K562 (cell line): ENCODE data around the gene KLHL8. TPM values are rescaled to one million over a fixed set of nuclear protein-coding genes. Genes with fewer than 3 reads are reported as not detected.
A peak's percentile ranks its signal among the peaks of the same experiment; 100 is the strongest.

Experiments used
- ARID1B ChIP-seq: fragments of 450-650 bp; IDR thresholded peaks from 2 replicates; pipeline ENCODE4 v1.6.1; 2016; ENCODE audit warnings: antibody characterized with exemption, mild to moderate bottlenecking, inconsistent platforms
- ATF7 ChIP-seq: fragments of 450-650 bp; IDR thresholded peaks from 2 replicates; pipeline ENCODE4 v1.7.1; 2014; ENCODE audit warnings: mild to moderate bottlenecking, moderate library complexity
- BHLHE40 ChIP-seq: IDR thresholded peaks from 2 replicates; pipeline ENCODE4 v1.6.1; 2011; ENCODE audit warnings: low read length, improper control_type of control experiment
- CCAR2 ChIP-seq: fragments of 200-400 bp; formaldehyde crosslinking; IDR thresholded peaks from 2 replicates; pipeline ENCODE4 v1.6.1; 2017; ENCODE audit warnings: mild to moderate bottlenecking, low read depth, low read length
- CREB1 ChIP-seq, 2 experiments: sonication (generic) in 1 of 2; formaldehyde crosslinking in 1 of 2; IDR thresholded peaks; 2 replicates each; pipeline versions ENCODE4 v1.6.1 to v1.8.0; 2012 to 2022; ENCODE audit warnings: inconsistent platforms in 1 of 2, mild to moderate bottlenecking in 1 of 2, missing genetic modification reagents in 1 of 2, moderate library complexity in 1 of 2
- EP300 ChIP-seq: IDR thresholded peaks from 2 replicates; pipeline ENCODE4 v1.6.1; 2012; ENCODE audit warnings: low read length, improper control_type of control experiment
- ETS2 ChIP-seq: IDR thresholded peaks from 2 replicates; pipeline ENCODE4 v1.6.1; 2016; ENCODE audit warnings: borderline replicate concordance, missing genetic modification characterization, mild to moderate bottlenecking, moderate library complexity, missing compliant biosample characterization; ENCODE audit not compliant: poor library complexity, severe bottlenecking
- FOXK2 ChIP-seq, 2 experiments: fragments of 450-650 bp; IDR thresholded peaks in 1 of 2; conservative IDR thresholded peaks in 1 of 2; 2 replicates each; pipeline ENCODE4 v1.6.1; 2016; ENCODE audit warnings: low read depth in 2 of 2, mild to moderate bottlenecking in 1 of 2
- HES1 ChIP-seq: fragments of 450-650 bp; IDR thresholded peaks from 2 replicates; pipeline ENCODE4 v1.6.1; 2016; ENCODE audit warnings: low read depth, mild to moderate bottlenecking, moderate library complexity
- IRF2 ChIP-seq: sonication (generic); formaldehyde crosslinking; IDR thresholded peaks from 2 replicates; pipeline ENCODE4 v1.8.1; 2022; ENCODE audit warnings: mild to moderate bottlenecking, missing genetic modification reagents
- MBD2 ChIP-seq: sonication (generic); IDR thresholded peaks from 2 replicates; pipeline ENCODE4 v1.6.1; 2016; ENCODE audit warnings: low read depth, borderline replicate concordance
- MXI1 ChIP-seq: IDR thresholded peaks from 2 replicates; pipeline ENCODE4 v1.6.1; 2011; ENCODE audit warnings: low read depth, mild to moderate bottlenecking, improper control_type of control experiment, low read length
- NCOA4 ChIP-seq: fragments of 450-650 bp; IDR thresholded peaks from 2 replicates; pipeline ENCODE4 v1.6.1; 2018; ENCODE audit warnings: mild to moderate bottlenecking; ENCODE audit not compliant: partially characterized antibody
- RAD21 ChIP-seq, 2 experiments: fragments of 250-450 bp in 1 of 2; fragments of 450-650 bp in 1 of 2; sonication (Bioruptor Pico) in 1 of 2; formaldehyde crosslinking in 1 of 2; IDR thresholded peaks in 1 of 2; conservative IDR thresholded peaks in 1 of 2; 2 replicates each; pipeline versions ENCODE4 v1.4.0 to v1.8.0; 2020 to 2022; ENCODE audit warnings: mild to moderate bottlenecking in 2 of 2, moderate library complexity in 1 of 2
- RBM17 ChIP-seq: fragments of 200-400 bp; formaldehyde crosslinking; IDR thresholded peaks from 2 replicates; pipeline ENCODE4 v1.6.1; 2017; ENCODE audit warnings: low read depth, mild to moderate bottlenecking, low read length, borderline replicate concordance
- SMARCB1 ChIP-seq: IDR thresholded peaks from 2 replicates; pipeline ENCODE4 v1.6.1; 2011; ENCODE audit warnings: improper control_type of control experiment, low read depth; ENCODE audit not compliant: insufficient read length
- SMARCE1 ChIP-seq: fragments of 450-650 bp; IDR thresholded peaks from 2 replicates; pipeline ENCODE4 v1.7.1; 2016; ENCODE audit warnings: mild to moderate bottlenecking
- TAF15 ChIP-seq: fragments of 200-400 bp; formaldehyde crosslinking; IDR thresholded peaks from 2 replicates; pipeline ENCODE4 v1.6.1; 2017; ENCODE audit warnings: mild to moderate bottlenecking, low read depth, low read length, moderate library complexity
- TBL1XR1 ChIP-seq, 2 experiments: IDR thresholded peaks; 2 replicates each; pipeline ENCODE4 v1.6.1; 2012; ENCODE audit warnings: improper control_type of control experiment in 2 of 2, low read length in 2 of 2, mild to moderate bottlenecking in 1 of 2
- TGIF2 ChIP-seq: sonication (generic); formaldehyde crosslinking; IDR thresholded peaks from 2 replicates; pipeline ENCODE4 v1.8.1; 2022; ENCODE audit warnings: mild to moderate bottlenecking, missing genetic modification reagents, moderate library complexity
- TSC22D4 ChIP-seq: fragments of 450-650 bp; IDR thresholded peaks from 2 replicates; pipeline ENCODE4 v1.6.1; 2016; ENCODE audit warnings: missing genetic modification characterization, missing biosample characterization, control low read depth
- USF1 ChIP-seq: sonication (generic); formaldehyde crosslinking; IDR thresholded peaks from 2 replicates; pipeline ENCODE4 v1.9.0; 2022; ENCODE audit warnings: mild to moderate bottlenecking, missing genetic modification reagents
- ZBED1 ChIP-seq: IDR thresholded peaks from 2 replicates; pipeline ENCODE4 v1.6.1; 2014
- ZFP30 ChIP-seq: fragments of 250-450 bp; sonication (Bioruptor Pico); IDR thresholded peaks from 2 replicates; pipeline ENCODE4 v1.8.0; 2022; ENCODE audit warnings: moderate library complexity, mild to moderate bottlenecking, inconsistent platforms, borderline replicate concordance
- ZNF212 ChIP-seq: fragments of 450-650 bp; formaldehyde crosslinking; IDR thresholded peaks from 2 replicates; pipeline ENCODE4 v1.4.0; 2020; ENCODE audit warnings: mild to moderate bottlenecking
- ZNF280B ChIP-seq: fragments of 250-450 bp; sonication (Bioruptor Pico); IDR thresholded peaks from 2 replicates; pipeline ENCODE4 v1.5.1; 2021; ENCODE audit warnings: mild to moderate bottlenecking
- ZNF384 ChIP-seq: IDR thresholded peaks from 2 replicates; pipeline ENCODE4 v1.6.1; 2012; ENCODE audit warnings: low read depth, low read length, improper control_type of control experiment
- ZNF764 ChIP-seq: fragments of 250-450 bp; sonication (Bioruptor Pico); IDR thresholded peaks from 2 replicates; pipeline ENCODE4 v1.4.0; 2020; ENCODE audit warnings: low read depth, mild to moderate bottlenecking, moderate library complexity
- ZNF778 ChIP-seq: fragments of 450-650 bp; formaldehyde crosslinking; IDR thresholded peaks from 2 replicates; pipeline ENCODE4 v1.4.0; 2020; ENCODE audit warnings: mild to moderate bottlenecking, moderate library complexity
- polyA plus RNA-seq, 8 experiments: library from polyadenylated mRNA; depleted of rRNA in 4 of 8; stranded (reverse) in 5 of 8; unstranded in 3 of 8; fragments of >200 nt; fragmentation: Nextera tagmentation in 2 of 8; fragmentation: Illumina TruSeq in 1 of 8; extraction: Ambion mirVana in 2 of 8; extraction: Trizol in 1 of 8; gene quantifications; 2 replicates each; pipeline versions ENCODE4 v1.2.1 to v1.2.3, GENCODE V29; 2011 to 2014; ENCODE audit warnings: inconsistent platforms in 1 of 8, missing spikeins in 1 of 8
- total RNA-seq, 7 experiments: library from RNA; depleted of rRNA in 6 of 7; stranded (reverse); fragments of >200 nt in 6 of 7; fragmentation: Illumina TruSeq in 2 of 7; extraction: Trizol in 2 of 7; gene quantifications; 2 replicates each; pipeline versions ENCODE4 v1.2.1 to v1.2.3, GENCODE V29; 2011 to 2021; ENCODE audit warnings: low replicate concordance in 1 of 7

KLHL8 gene
- total and polyA plus RNA-seq, 9 of the 15 experiments (the other 6 are each of a cell fraction or from before 2014, with no cell fraction given) = 8.7 to 25.3 (median 15.7) TPM

DNA sequence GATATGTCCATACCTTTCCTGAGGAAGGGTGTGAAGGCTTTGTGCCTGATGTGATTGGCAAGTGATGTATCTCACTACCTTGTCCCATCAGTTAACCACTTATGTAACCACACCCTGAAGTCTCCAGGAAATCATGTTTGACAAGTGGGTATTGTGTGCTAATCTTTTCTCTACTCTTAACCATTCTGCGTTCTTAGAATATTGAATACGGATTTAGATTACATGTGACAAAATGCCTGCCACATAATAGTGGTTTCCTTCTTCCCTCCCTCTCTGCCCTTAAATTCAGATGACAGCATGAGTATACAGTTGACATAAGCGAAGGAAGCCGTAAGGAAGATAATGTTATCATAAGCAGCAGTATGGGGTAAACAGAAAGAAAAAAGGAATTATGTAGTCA lies 108.4 kb downstream of the KLHL8 start (continued):
- TF ChIP-seq NCOA4 (no peak), CCAR2 (no peak), HES1 (no peak), SMARCB1 (no peak), ZFP30 (CRISPR knock-in tag) (no peak), IRF2 (CRISPR knock-in tag) (no peak), ZNF764 (no peak), RBM17 (no peak), ARID1B (peak; percentile 81), TGIF2 (no peak), ZNF778 (no peak), MBD2 (no peak), RAD21 (CRISPR knock-in tag; conservative IDR thresholded peaks at IDR 0.05 in 1 of 2, IDR thresholded peaks at IDR 0.05 in 1 of 2) (no peak), MXI1 (no peak), ETS2 (tag) (no peak), ZNF280B (CRISPR knock-in tag) (no peak), USF1 (CRISPR knock-in tag) (no peak), SMARCE1 (0 out of 2 replicates have a peak, but pooled peaks have one; percentile 12), CREB1 (IDR thresholded peaks at IDR 0.05) (peak; percentile 54; the same call in 1 of the 2 replicates), CREB1 (CRISPR knock-in tag; IDR thresholded peaks at IDR 0.05) (no peak; the same call in 1 of the 2 replicates), TBL1XR1 (IDR thresholded peaks at IDR 0.05; ENCODE audit: low read length in 2 of 2) (0 out of 4 replicates have a peak, but pooled peaks of 1 of the 2 experiments have one; percentile 21), EP300 (peak; percentile 25; the same call in 1 of the 2 replicates), FOXK2 (conservative IDR thresholded peaks at IDR 0.05 in 1 of 2, IDR thresholded peaks at IDR 0.05 in 1 of 2; ENCODE audit: low read depth in 2 of 2) (no peak), BHLHE40 (no peak), TSC22D4 (no peak), ZNF384 (no peak), ATF7 (0 out of 2 replicates have a peak, but pooled peaks have one; percentile 24), ZBED1 (no peak), ZNF212 (CRISPR knock-in tag) (no peak), TAF15 (no peak)
